LNCAP (cell line): ENCODE results near the gene ITGA4.

Source experiments
- TF ChIP-seq, protein P1 (sequence below): fragments of 450-650 bp; IDR thresholded peaks from 2 replicates; pipeline ENCODE4 v1.5.1; 2017; ENCODE audit warnings: mild to moderate bottlenecking

ITGA4 gene

DNA sequence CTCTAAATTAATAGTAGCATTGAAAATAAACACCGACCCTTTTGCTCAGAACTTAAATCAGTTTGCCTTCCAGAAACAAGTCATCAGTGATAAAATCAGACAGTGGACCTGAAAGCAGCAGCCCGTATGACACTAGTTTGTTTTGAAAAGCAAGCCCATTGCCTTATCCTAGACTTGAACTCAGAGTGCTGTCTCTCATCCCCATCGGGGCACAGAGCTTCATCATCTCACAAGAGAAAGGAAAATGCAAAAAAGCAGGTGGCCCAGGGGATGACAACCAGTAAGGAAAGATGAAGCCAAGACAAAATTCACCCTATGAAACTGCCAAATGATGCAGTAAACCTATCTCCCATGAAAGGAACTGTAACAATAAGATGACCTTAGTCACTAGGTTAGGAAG is 128.5 kb downstream of the ITGA4 start:
- TF ChIP-seq, protein P1, sequence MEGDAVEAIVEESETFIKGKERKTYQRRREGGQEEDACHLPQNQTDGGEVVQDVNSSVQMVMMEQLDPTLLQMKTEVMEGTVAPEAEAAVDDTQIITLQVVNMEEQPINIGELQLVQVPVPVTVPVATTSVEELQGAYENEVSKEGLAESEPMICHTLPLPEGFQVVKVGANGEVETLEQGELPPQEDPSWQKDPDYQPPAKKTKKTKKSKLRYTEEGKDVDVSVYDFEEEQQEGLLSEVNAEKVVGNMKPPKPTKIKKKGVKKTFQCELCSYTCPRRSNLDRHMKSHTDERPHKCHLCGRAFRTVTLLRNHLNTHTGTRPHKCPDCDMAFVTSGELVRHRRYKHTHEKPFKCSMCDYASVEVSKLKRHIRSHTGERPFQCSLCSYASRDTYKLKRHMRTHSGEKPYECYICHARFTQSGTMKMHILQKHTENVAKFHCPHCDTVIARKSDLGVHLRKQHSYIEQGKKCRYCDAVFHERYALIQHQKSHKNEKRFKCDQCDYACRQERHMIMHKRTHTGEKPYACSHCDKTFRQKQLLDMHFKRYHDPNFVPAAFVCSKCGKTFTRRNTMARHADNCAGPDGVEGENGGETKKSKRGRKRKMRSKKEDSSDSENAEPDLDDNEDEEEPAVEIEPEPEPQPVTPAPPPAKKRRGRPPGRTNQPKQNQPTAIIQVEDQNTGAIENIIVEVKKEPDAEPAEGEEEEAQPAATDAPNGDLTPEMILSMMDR = no peak
